D721Med (cell line): Measurements from ENCODE around the gene SPSB3.

ENCODE experiments used
- DNase-seq: peaks from one replicate; pipeline ENCODE4 v3.0.0; 2011; ENCODE audit warnings: low spot score; ENCODE audit not compliant: insufficient read length
- FAIRE-seq: peaks from 2 replicates; lab custom pipeline; 2011; peaks lifted over from hg19 to GRCh38; lab: Jason Lieb, UNC
- TF ChIP-seq, protein P1 (sequence below): IDR thresholded peaks from 2 replicates; pipeline ENCODE4 v1.5.1; 2012; ENCODE audit warnings: mild to moderate bottlenecking, control low read depth; ENCODE audit not compliant: insufficient read depth; ENCODE audit errors: missing control alignments

SPSB3 gene

DNA sequence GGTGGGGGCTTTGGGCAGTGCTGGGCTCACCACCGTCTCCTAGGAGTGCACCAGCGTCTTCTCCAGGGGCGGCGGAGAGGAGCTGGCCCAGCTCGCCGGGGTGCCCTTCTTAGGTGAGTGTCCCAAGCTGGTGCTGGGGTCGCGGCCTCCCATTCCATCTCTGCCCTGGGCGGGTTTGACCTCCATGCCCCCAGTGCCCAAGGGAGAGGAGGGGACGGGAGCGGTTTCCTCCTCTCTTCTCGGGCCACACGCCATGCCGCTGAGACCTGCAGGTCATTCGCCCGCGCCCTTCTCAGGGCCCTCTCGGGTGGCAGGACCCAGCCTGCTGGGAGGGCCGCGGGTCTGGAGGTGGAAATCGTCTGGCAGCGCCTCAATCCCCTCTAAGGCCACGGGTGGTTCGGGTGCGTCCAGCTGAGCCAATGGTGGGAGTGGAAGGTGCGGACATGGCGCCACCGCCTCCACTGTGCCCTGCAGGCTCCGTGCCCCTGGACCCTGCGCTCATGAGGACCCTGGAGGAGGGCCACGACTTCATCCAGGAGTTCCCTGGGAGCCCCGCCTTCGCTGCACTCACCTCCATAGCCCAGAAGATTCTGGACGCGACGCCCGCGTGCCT, 5.8 kb upstream of the SPSB3 start:
- FAIRE-seq = no peak
- TF ChIP-seq, protein P1, sequence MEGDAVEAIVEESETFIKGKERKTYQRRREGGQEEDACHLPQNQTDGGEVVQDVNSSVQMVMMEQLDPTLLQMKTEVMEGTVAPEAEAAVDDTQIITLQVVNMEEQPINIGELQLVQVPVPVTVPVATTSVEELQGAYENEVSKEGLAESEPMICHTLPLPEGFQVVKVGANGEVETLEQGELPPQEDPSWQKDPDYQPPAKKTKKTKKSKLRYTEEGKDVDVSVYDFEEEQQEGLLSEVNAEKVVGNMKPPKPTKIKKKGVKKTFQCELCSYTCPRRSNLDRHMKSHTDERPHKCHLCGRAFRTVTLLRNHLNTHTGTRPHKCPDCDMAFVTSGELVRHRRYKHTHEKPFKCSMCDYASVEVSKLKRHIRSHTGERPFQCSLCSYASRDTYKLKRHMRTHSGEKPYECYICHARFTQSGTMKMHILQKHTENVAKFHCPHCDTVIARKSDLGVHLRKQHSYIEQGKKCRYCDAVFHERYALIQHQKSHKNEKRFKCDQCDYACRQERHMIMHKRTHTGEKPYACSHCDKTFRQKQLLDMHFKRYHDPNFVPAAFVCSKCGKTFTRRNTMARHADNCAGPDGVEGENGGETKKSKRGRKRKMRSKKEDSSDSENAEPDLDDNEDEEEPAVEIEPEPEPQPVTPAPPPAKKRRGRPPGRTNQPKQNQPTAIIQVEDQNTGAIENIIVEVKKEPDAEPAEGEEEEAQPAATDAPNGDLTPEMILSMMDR = no peak
- DNase-seq = no peak

- TF ChIP-seq, protein P1 = no peak
- no peak for FAIRE-seq
- DNase-seq = no peak
Measured at GRCh38 chr16:1787322-1788094, 5.1 kb upstream of the SPSB3 start.

GRCh38 chr16:1787056-1787321, 4.6 kb upstream of the SPSB3 start:
- DNase-seq = no peak
- no peak for FAIRE-seq
- TF ChIP-seq, protein P1 = no peak

- DNase-seq = no peak
- FAIRE-seq = no peak
Measured at GRCh38 chr16:1786242-1787055, 4.1 kb upstream of the SPSB3 start.

DNA sequence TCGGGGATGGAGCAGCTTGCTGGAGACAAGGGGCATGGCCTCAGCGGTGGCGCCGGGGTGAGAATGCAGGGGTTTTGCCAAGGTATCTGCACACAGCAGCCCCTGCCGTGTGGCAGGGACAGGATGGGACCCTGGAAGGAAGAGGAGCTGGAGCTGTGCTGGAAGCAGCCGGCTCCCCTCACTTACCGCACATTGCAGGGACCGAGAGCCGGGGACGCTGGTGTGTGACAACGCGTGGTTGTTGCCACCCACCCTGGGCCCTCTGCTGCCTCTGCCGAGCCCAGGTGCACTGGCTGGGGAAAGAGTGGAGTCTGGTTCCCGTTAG, 3.4 kb upstream of the SPSB3 start:
- TF ChIP-seq, protein P1 = no peak
- FAIRE-seq = no peak
- DNase-seq = no peak

More at GRCh38 chr16:1786242-1787055, 4.1 kb upstream of the SPSB3 start:
- TF ChIP-seq, protein P1 = no peak

DNA sequence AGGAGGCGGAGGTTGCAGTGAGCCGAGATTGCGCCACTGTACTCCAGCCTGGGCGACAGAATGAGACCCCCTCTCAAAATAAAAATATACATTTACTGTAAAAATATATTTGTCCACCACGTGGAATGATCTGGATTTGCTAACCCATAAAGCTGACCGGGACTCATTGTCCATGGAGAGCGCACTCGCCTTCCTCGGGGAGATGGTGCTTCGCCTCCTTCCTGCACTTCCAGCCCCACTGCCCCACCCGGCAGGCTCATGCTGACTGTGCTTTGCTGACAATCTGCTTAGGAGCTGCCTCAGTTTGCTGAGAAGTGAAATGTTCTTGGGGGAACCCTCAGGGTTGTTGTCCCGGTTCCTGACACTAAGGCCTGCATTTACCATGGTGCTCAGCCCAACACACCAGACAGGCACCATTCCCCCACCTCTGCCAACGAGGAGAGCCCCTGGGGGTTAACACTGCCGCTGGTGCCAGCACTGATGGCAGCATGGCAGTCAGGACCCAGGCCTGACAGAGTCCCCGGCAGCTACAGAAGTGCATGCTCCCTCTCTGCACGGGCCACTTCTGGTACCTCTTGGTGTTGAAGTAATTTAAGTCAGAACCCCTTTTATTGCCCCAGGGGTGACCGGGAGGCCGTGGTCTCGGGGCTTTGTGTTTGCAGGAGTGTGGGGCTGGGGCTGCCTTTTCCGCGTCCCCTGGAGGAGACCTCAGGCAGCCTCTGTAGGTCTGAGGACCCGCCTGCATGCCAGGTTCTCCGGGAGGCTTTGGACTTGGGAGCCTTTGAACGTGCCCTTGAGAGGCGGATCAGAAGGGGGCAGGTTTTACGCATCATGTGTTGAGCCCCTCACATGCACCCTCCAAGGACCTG, 2.8 kb upstream of the SPSB3 start:
- no peak for DNase-seq
- TF ChIP-seq, protein P1 = no peak
- no peak for FAIRE-seq
